ENCODE results near the gene DLG2.

GRCh38 chr11:84146826-84147225 lies 1480.3 kb downstream of the DLG2 start:
- TF ChIP-seq SMC3 (conservative IDR thresholded peaks at IDR 0.05; ENCODE audit: insufficient read depth, low read depth, low read length) (no peak), ZNF778 (CRISPR knock-in tag; IDR thresholded peaks at IDR 0.05) (no peak), CTCF (IDR thresholded peaks at IDR 0.05 in 2 of 3, conservative IDR thresholded peaks at IDR 0.05 in 1 of 3; ENCODE audit: insufficient read depth in 2 of 3, low read depth in 1 of 3, low read length in 3 of 3) (no peak), SMARCB1 (IDR thresholded peaks at IDR 0.05; ENCODE audit: insufficient read length, low read depth) (no peak), ZNF263 (CRISPR knock-in tag; IDR thresholded peaks at IDR 0.05; ENCODE audit: borderline replicate concordance) (no peak), EZH2 (IDR thresholded peaks at IDR 0.05; ENCODE audit: borderline replicate concordance, low read depth, low read length) (no peak), ESRRA (IDR thresholded peaks at IDR 0.05; ENCODE audit: borderline replicate concordance, low read depth) (no peak), RFX5 (IDR thresholded peaks at IDR 0.05; ENCODE audit: low read depth, low read length) (no peak), POLR2G (IDR thresholded peaks at IDR 0.05; ENCODE audit: low read depth, low read length) (no peak), RAD21 (CRISPR knock-in tag; conservative IDR thresholded peaks at IDR 0.05 in 1 of 2, IDR thresholded peaks at IDR 0.05 in 1 of 2) (no peak), E2F8 (IDR thresholded peaks at IDR 0.05; ENCODE audit: low read depth, partially characterized antibody) (no peak), KAT7 (CRISPR knock-in tag; IDR thresholded peaks at IDR 0.05; ENCODE audit: borderline replicate concordance) (no peak), ZNF12 (CRISPR knock-in tag; IDR thresholded peaks at IDR 0.05) (no peak), SIN3B (IDR thresholded peaks at IDR 0.05; ENCODE audit: low read depth) (no peak)

Data from K562 (cell line).